Measurements from ENCODE around the gene NDUFAF3.
A peak's percentile ranks its signal among the peaks of the same experiment; 100 is the strongest.

NDUFAF3 gene, protein sequence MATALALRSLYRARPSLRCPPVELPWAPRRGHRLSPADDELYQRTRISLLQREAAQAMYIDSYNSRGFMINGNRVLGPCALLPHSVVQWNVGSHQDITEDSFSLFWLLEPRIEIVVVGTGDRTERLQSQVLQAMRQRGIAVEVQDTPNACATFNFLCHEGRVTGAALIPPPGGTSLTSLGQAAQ

DNA sequence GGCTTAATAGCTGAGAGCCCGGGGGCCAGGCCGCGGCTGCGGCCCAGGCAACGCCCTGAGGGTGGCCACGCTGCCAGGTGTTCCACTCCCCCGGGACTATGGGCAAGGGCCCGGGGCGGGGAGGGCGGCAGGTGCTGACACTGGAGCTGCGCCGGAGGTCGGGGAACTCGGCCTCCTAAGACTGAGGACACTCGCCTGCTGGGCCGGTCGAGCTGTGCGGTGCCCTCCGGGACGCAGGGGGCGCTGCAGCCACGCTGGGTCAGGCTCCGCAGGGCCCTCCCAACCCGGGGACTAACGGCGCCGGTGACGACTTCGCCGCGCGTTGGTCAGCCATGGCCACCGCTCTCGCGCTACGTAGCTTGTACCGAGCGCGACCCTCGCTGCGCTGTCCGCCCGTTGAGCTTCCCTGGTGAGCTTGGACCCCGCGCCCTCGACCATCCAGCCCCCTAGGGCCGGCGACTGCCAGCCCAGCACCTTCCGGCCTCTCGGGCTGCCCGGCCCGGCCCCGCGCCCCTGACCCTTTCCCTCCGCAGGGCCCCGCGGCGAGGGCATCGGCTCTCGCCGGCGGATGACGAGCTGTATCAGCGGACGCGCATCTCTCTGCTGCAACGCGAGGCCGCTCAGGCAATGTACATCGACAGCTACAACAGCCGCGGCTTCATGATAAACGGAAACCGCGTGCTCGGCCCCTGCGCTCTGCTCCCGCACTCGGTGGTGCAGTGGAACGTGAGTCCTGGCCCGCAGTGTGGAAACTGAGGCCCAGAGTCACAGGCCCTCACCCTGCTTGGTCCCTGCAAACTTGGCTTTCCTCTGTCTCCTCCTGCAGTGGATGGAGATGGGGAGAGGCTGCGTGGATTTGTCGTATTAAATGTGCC, at the start of gene NDUFAF3:
TSS of gene NDUFAF3 (plus strand) at position 309 of the 875 bp plus-strand sequence. CDS start at position 333, 24 bp downstream.
- peak; percentile 97 for DNase-seq

DNA sequence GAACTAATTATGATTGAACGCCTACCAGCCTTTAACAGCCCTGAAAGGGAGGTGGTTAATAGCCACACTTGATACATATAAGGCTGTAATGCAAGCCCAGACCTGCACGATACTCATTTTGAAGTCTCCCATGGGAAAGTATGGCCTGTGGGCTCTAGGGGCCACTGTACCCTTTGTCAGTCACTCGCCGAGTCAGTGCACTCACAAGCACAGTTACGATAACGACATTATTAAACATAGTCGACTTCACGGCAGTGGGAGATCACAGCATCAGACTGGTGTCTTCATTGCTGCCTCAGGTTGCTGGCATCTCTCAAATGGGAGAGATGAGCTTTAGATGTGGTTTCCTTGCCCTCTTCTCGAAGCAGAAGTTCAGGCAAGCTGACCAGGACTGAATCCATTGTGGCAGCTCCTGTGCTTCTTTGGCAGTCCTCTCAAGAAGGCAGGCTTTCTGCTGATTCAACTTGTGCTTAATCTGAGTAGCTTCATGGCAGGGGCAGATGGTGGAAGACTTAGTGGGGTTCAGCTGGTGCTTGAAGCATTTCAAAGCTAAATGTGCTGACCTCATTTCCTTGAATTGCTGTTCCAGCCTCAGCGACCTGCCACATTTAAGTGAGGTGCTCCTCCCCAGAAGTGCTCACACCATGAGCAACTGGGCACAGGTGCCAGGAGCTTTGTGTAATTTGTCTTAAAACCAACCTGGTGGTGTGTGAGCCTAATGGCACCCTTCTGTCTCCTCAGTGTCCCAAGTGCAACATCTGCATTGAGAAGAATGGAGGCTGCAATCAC, 47.7 kb upstream of the NDUFAF3 start:
- no peak for DNase-seq

DNA sequence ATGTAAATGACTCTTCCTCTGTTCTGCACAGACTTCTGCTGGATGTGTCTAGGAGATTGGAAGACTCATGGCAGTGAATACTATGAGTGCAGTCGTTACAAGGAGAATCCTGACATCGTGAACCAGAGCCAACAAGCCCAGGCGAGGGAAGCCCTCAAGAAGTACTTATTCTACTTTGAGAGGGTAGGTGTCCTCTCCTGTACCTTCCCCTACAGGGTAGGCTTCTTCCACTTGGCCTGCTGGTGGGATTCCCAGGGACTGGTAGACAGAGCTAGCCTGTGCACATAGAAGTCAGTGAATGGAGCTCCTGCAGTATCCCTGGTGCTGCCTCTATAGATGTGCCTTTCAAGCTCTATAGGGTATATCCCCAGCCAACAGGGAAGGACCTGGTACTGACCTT, 42.5 kb upstream of the NDUFAF3 start:
- DNase-seq, result no peak

DNA sequence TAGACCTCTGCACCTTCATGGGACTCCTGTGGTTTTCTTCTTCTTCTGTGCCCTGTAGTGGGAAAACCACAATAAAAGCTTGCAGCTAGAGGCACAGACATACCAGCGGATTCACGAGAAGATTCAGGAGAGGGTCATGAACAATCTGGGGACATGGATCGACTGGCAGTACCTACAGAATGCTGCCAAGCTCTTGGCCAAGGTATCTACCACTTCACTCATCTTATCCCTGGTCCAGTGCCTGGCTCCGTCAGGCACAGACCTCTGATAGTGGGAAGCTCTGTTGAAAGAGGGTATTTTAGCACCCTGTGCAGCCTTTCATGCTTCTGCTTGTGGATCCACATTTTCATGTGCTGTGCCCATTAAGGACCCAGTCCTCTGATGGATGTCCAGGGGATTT, 41.6 kb upstream of the NDUFAF3 start:
- DNase-seq, result no peak

DNA sequence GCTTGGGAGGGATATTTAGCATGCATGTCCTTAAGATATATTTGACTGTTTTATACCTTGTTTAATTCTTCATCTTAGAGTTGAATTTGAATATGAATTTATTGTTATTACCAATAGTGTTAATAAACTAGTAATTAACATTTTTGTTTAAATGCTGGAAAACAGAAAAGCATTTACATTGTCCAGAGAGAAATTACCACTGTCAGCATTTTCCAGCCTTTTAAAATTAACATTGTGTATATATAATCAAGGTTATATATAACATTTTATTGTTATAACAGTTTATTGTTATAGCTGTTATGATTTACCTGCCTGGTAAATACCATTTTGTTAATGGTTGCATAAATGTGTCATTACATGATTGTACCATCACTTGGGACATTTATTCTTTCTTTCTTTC, 39.9 kb upstream of the NDUFAF3 start:
- DNase-seq, result no peak

DNA sequence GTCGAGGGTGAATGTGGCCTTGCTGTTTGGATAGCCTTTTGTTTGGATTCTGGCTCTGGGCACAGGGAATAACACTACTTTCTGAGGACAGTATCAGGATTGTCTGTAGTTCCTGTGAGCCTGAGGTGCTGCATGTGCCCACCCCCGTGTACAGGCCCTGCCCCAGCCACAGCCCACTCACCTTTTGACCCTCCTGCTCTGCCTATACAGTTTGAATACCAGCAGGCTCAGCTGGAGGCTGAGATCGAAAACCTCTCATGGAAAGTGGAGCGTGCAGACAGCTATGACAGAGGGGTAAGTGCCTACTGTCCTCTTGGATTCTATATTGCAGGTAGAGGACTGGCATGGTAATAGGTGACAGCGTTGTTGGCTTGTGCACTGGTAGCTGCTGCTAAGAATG, 39.2 kb upstream of the NDUFAF3 start:
- no peak for DNase-seq

DNA sequence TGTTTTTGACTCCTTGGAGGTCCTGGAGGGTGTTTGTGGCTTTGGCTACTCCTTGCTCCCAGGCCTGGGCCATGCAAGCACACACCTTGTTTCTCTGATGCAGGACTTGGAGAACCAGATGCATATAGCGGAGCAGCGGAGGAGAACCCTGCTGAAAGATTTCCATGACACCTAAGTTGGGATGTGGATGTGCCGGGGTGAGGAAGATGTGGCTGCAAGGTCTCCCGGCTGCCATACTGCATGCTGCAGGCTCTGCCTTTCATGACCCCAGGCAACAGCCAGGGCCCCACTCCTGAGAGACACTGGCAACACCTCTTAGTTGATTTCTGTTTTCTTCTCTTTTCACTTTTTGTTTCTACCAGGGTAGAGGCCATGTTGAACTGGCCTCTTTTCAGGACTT, 38.8 kb upstream of the NDUFAF3 start:
- DNase-seq, result no peak

DNA sequence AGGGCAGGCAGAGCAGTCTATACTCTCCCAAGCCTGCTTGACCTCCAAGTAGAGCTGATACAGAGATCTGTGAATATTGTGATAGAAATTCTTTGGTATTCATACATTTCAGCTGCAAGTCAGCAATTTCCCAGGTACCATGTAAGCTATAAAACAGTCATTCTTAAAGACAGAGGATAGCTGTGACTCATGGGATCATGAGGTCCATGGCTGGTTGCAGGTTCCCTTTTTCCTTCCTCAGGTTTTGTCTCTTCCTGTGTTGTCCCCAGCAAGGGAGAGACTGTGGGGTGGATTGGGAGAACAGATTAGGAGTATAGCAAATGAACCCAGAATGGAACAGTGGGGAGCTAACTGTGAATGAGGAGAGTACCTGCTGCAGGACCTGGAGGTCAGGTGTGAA, 37.3 kb upstream of the NDUFAF3 start:
- DNase-seq, result no peak

DNA sequence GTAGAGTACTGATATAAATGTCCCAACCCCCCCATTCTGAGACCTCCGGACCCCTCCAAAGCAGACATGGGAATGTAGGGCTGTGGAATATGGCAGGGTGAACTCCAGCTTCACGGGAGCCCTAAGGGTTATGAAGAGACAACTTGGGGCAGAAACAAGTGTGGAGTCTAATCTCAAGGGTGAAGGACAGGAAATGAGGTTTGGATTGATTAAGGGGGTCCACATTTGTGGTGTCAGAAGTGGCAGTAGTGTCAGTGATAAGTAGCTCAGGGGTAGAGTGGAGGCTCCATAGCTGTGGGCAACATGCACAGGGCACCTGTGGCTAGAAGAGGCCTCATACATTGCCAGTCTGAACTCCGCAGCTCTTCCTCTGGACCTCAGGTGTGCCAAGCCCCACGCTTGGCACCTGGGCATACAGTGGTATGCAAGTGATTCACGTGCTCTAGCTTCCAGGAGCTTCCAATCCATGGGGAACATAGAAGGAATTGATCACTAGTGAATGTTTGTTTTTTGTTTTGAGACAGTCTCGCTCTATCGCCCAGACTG, 36.0 kb upstream of the NDUFAF3 start:
- no peak for DNase-seq

DNA sequence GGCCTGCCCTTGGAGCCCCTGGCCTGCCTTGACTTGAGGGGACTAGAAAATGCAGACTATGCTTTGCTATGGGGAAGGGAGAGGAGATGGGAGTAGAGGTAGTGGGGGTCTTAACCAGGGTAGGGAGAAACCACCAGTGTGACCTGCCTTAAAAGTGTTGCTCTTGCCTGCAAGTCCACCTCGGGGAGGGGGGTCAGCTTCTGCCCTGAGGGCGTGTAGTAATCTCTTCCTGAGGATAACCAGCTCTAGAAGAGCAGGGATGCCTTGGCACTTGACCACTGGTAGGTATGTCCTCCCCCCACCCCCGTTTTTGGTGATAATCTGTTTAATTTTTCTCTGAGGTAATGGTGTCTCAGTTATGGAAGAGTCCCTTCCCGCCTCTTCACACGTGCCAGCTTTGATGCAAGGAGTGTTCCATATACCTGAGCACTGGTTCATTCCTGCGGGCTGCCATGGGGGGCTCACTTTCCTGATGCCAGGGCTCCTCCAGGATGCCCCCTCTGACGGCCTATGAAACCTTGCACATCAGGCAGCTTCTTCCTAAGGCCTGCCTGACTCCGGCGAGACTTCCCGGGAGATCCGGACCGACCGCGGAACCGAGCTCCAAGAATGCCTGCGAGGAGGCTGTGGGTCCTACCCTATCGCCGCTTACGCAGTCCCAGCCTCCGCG, 32.7 kb upstream of the NDUFAF3 start:
- no peak for DNase-seq

DNA sequence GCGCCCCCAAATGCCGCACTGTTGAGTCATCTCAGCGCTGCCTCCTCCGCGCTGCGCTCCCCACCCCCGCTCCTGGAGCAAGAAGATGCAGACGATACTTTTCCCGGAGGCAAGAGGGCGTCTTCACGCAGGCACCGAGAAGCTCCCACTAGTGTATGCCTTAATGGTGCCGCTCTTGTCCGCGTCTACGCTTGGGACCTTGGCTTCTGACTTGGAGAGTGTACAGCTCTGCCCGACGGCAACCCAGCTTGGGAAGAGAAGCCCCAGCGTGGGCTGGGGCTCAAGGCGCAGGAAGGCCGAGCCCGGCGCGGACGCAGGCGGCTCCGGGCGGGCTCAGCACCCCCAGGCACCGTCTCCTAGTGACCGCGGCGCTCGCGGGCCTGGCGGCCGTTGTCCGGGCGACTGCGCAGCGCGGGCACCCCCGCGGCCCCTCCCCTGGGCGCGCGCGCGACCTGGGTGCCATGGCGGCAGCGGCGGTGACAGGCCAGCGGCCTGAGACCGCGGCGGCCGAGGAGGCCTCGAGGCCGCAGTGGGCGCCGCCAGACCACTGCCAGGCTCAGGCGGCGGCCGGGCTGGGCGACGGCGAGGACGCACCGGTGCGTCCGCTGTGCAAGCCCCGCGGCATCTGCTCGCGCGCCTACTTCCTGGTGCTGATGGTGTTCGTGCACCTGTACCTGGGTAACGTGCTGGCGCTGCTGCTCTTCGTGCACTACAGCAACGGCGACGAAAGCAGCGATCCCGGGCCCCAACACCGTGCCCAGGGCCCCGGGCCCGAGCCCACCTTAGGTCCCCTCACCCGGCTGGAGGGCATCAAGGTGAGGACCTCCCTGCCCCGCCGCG, 31.9 kb upstream of the NDUFAF3 start, which contains the start of gene P4HTM:
TSS of gene P4HTM (plus strand) at position 446 of the 840 bp plus-strand sequence. CDS start at position 462, 16 bp downstream.
- peak; percentile 93 for DNase-seq

DNA sequence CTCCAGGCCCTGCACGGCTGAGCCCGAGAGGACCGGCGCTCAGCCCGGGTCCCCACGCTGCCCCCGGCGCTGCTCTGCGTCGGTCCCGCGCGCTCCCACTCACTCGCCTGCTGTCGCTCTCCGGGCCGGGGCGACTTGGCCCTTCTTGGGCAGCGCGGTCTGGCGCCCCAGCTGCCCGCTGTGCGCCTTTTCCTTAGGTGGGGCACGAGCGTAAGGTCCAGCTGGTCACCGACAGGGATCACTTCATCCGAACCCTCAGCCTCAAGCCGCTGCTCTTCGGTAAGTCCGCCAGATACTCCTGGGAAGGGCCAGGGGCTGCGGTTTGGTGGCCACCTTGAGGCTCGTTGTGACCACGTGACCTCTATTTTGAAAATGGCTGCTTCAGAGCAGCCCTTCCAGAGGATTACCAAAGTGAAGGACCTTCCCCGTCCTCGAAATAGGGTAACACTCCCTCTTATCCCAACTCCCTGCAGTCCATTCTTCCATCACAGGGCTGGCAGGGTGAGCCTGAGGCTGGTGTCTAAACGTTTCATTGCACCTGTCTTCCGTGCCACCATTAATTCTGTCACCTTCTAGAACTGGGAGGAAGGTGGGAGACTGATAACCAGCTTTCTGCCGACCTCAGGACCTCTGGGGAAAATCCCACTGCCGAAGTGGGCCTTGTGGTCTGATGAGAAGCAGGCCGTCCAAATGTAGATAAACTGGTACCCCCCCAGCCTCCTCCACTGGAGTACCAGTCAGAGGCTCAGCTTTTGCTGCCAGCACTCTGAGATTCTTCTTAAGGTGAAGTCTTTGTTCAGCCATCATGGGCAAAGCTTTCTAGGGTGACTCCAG, 31.1 kb upstream of the NDUFAF3 start:
- DNase-seq, result no peak

DNA sequence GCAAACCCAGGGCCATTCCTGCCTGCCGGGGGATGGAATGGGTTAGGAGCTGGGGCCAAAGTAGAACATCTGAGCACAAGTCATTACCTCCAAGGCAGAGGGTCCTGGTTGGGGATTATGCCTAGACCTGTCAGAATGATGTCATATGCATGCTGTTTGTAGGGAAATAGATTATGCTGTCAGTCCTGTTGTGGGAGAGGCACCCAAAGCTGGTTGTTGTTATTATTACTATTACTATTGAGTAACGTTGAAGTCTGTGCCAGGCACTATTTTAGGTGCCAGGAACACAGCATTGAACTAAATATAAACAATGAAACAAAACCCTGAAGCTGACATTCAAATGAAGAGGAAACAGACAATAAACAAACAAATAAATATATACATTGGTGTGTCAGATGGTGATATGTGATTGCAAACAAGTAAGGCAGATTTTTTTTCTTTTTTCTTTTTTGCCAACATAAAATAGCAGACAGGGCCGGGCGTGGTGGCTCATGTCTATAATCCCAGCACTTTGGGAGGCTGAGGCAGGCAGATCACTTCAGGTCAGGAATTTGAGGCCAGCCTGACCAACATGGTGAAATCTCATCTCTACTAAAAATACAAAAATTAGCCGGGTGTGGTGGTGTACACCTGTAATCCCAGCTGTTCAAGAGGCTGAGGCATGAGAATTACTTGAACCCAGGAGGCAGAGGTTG, 29.9 kb upstream of the NDUFAF3 start:
- no peak for DNase-seq

DNA sequence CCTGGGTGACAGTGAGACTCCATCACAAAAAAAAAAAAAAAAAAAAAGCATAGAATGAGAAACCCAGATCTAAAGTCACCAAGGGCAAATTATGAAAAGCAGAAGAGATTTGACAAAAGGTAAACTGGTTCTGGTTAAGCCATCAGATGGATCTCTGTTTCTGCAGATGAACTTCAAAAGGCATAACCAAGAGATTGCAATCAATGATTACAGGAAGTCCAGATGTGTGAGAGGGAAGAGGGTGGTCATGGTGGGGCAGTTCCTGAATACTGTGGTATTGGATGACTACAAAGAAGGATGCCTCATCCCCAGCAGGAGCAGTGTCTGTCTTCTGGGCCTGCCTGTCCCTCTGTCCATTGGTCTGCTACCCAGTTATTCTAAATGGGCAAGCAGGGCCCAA, 28.1 kb upstream of the NDUFAF3 start:
- no peak for DNase-seq

DNA sequence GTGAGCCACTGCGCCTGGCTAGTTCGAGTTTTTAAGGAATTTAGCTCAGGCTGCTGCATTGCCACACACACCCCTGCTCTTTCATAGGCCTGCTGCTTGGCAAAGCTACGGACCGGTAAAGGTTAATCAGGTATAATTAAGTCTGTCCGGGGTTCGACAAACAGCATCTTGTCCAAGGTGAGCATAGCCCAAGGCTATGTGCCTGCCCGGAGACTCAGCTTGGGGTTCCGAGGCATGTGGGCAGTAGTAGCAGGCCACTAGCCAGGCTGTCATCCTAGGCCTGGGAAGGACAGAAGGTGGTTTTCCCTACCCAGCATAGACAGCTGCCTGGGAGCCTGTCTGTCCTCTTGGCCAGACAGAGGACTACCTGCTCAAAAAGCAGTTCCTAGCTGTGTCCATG, 25.3 kb upstream of the NDUFAF3 start:
- no peak for DNase-seq

DNA sequence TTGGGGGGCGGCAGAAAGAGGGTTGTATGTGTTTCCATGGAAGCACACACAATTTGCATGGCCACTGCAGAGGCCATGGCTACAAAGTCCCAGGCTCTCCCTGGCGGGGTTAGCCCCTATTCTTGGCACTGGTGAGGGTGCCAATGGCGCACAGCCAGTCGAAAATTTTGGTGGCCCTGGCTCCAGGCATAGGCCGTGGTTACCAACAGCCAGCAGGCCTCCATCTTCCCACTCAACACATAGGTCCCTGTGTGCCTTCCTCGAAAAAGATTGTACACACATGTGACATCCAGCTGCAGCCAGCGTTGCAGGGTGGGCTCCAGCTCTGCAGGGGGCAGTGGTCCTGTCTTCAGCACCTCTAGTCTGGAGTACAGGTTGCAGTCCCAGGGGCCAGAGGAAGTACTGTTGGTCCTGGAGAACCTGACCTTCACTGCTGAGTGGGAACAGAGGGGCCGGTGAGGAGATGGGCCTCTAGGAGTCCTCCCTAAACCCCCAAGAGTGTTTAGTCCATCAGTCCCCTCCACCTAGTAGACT, 24.8 kb upstream of the NDUFAF3 start:
- no peak for DNase-seq

DNA sequence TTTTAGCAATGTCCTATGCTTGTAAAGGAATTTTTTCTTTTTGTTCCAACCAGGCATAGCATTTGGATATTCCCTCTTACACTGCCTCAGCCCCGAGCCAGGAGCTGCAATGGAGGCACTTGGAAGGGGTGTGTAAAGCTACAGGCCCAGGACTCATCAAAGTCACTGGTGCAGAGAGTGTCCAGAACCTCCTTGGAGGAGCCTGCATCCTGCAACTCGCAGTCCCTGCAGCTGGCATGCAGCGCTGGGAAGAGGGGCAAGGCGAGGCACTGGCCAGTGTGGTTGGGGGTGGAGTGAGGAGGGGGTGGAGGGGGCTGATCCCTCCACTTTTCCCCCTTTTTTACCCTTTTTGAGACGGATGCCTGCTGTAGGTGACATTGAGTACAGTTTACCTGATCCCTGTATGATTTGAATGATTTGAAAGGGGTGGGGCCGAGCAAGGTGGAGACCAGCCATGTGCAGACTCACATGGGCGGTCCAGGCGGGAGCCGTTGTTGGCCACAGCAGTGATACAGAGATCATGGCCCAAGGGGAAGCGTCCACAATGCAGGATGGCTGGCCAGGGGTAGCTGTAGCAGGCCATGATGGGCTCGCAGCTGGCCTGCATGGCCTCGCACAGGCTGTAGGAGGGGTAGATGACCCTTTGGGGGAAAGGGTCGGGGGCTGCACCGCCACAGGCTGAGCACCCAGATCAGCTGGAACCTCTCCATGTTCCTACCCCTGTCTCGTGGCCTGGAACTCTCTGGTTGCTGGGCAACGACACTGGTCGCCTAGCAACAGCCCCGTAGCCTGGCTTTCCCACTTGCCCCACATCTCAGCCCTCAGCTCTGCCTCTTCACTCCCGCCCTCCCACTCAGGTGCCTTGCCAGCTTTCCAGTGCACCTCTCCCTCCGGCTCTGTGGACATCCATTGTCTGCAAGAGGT, 23.9 kb upstream of the NDUFAF3 start:
- no peak for DNase-seq

DNA sequence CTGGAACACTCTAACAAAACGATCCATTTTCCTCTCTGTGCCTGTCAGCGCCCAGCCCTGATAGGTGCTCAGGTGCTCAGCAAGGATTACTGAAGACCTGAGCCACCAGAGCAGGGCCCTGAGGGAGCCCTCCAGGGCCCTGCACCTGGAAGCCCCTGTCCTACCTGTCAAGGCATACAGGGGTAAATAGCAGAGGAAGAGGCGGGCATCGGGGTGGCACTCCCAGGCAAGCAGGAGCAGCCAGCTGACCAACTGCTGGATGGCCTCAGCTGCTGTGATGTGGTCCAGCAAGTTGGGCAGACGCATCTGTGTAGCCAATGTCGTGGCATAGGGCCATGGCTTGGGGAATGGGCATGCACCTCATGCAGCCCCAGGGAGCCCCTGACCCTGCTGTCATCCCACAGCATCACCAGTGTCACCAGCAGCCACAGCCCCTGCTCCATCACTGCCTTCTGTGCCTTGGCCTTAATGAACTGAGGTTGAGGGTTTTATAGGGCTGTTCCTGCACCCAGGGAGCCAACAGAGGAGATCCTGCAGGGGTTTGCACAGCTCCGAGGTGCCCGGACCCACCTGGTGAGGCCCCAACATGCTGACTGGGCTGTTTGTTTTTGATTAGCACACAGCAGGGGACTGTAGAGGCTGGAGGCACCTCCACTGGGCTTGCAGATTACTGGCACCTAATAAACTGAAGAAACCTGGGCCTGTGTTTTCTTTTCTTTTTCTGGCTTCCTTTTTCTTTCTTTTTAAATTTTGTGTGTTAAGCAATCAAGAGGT, 22.6 kb upstream of the NDUFAF3 start:
- DNase-seq, result no peak

Data from right hindlimb (tissue), 1 donor.